HK-2 (cell line): ENCODE data around the gene GATA3.

ENCODE experiments used
- DNase-seq: peaks from one replicate; pipeline ENCODE4 v3.0.0-alpha.2; 2018; ENCODE audit not compliant: unreplicated experiment

The GATA3 gene

GRCh38 chr10:8064436-8064835 lies 9.9 kb downstream of the GATA3 start:
- DNase-seq: no peak

GRCh38 chr10:8065651-8066050 lies 11.2 kb downstream of the GATA3 start:
- no peak for DNase-seq

- no peak for DNase-seq
These were observed 11.6 kb downstream of the GATA3 start for GRCh38 chr10:8066124-8066523.

GRCh38 chr10:8066797-8067196 lies 12.3 kb downstream of the GATA3 start:
- DNase-seq: no peak

DNA sequence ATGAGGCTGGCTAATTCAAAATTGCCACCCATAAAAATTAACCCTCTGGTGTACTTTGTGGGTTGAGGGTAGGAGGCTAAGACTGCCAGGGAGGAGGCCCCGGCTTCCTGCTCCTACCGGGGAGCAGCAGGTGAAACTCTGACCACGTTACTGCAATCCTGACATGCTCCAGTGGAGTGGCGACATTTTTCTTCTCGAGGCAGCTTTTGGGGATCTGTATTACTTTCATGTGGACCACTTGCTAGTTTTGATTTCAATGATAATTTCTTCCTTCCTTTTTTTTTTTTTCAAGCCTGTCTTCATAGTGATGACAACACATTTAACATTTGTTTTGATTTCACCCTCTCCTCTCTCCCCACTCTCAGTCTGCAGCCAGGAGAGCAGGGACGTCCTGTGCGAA lies 14.6 kb downstream of the GATA3 start:
- no peak for DNase-seq

GRCh38 chr10:8069627-8070026 lies 15.1 kb downstream of the GATA3 start:
- no peak for DNase-seq

DNA sequence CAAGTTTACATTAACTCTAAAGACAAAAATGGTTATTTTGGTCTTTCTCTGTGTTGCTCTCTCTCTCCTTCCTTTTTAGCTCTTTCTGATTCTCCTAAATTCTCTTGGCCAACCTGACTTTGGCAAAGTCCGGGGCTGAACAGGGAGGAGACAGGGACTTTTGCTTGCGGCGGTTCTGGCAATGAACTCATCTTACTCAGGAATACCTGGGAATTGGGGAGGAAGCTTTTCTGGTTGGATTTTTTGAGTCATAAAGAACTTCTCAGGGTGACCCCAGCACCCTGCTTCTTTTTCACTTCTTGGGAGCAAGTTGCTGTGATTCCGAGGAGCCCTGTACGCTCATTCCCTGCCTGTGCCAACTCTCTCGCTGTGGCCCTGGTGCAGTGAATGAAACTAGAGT lies 16.0 kb downstream of the GATA3 start:
- DNase-seq: no peak

DNA sequence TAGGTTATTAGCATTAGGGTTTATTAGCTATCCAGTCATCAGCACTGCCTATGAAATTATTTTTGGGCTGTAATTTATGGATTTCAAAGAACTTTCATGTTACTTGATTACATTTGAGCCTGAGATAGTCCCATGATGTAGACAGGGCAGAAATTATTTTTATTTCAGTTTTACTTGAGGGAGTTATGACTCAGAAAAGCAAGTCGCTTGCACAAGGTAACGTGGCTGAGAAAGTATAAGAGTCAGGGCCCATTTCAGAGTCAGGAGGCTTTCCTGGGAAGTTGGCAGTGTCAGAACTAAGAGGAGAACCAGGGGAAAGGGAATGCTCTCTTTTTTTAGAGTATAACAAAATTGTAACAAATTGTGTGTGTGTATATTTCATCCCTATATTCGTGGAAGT lies 16.5 kb downstream of the GATA3 start:
- DNase-seq: no peak

DNA sequence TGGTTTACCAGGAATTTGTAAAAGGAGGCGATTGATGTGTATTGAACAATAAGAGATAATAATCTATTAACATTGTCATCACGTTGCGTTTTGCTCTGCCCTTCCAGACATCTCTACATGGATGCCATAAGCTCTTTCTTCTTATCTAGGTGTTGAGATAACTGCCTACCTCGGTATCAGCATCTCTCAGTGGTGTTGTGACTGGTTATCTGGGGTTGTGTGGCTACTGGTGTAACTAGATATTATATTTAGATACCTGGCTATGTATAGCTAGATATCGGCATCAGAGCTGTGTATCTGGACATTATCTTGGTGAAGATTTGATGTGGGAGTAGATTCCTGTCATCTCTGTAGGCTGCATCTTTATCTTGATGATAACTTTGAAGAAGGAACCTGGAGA lies 17.2 kb downstream of the GATA3 start:
- DNase-seq: no peak

DNA sequence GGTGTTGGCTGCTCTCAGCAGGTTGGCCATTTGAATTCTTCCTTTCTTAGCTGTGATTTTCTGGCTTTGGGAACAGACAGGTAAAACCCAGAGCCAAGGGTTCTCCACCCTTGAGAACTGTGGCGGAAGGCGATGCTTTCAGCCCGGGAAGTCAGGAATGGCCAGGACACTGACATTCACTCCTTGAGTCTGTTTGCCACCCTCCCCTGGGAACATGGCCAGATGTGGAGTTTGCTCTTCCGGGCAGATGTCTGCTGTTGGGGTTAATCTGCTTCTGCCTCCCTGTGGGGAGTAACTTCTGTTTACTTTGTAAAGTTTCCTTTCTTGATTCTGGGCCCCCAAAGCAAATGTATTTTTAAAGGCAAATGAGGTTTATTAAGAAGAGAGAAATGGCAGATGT lies 17.7 kb downstream of the GATA3 start:
- DNase-seq: no peak

GRCh38 chr10:8073691-8074416 lies 19.4 kb downstream of the GATA3 start:
- DNase-seq: no peak

- no peak for DNase-seq
These were observed 20.4 kb downstream of the GATA3 start for GRCh38 chr10:8074881-8075280.

DNA sequence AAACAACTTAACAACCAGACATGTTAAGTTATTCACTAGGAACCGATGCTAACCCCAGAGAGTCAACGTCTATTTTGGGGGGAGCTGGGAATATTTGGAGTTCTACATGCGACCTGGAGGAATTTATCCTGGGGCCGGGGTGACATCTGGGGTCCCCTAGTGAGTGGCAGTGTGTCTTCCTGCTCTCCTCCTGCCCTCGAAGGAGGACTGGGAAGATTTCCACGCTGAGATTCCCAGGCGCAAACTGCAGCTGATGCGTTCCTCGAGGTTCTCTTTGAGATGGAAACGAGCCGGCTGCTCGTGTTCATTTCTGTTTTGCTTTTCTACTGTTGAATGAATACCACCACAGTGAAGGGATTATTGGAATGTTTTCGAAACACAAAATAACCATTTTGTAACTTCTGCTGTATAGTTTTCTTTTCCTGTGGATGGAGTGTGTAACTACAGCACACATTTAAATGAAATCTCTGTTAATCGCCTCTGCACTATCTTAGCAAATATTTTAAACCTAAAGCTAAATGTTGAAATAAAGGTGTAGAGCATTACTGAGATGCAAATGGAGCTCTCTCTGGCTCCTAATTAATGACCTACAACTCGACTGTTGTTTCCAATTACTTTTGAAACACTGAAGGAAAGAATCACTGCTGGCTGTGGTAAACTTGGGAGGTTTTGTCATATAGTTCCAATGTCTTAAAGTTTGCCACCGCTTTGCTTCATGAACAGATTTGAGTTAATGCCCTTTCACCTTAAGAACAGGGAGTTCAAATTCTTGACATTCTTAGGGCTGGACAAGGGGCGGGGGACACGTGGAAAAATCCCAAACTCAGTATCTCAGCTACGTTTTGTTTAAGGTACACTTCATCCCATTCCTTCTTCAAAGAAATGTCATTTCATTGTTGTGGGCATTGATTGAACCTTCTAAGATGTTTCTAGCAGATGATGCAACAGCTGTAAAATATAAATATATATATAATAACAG lies 21.1 kb downstream of the GATA3 start:
- no peak for DNase-seq

DNA sequence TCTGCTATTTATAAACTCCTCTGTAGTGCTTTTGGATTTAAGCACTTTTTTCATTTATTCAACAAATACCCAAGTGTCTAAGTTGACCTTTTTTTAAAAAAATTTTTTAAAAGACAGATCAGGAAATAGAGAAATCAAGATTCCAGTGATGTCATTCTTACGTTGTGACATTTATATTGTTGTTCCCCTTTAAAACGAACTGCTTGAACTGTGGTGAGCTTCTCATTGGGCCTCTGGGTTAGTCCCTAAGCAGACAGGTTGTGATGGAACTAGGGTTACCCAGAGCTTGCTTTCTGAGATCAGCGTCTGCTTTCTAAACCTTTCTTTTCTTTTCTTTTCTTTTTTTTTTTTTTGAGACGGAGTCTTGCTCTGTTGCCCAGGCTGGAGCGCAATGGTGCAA lies 22.4 kb downstream of the GATA3 start:
- no peak for DNase-seq

GRCh38 chr10:8078027-8078426 lies 23.5 kb downstream of the GATA3 start:
- no peak for DNase-seq

DNA sequence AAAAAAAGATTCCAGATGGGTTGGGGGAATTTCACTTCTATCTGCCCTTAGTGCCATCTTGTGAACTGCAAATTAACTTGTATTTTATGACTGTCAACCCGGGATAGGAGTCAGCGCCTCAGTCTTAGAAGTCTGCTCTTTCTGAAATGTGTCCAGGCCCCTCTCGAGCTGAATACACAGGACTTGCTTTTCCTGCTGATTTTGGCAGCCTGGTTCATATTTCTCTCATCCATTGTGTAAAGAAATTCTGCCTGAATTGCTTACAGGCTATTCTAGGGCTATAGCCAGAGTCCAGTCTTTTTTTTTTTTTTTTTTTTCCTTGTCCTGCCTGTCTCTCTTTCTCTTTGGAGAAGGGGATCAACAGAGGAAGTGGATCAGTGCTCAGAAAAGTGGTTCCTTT lies 24.6 kb downstream of the GATA3 start:
- DNase-seq: no peak

- DNase-seq: no peak
These were observed 30.3 kb downstream of the GATA3 start for GRCh38 chr10:8084799-8085198.

- no peak for DNase-seq
These were observed 30.8 kb downstream of the GATA3 start for GRCh38 chr10:8085251-8085650.

DNA sequence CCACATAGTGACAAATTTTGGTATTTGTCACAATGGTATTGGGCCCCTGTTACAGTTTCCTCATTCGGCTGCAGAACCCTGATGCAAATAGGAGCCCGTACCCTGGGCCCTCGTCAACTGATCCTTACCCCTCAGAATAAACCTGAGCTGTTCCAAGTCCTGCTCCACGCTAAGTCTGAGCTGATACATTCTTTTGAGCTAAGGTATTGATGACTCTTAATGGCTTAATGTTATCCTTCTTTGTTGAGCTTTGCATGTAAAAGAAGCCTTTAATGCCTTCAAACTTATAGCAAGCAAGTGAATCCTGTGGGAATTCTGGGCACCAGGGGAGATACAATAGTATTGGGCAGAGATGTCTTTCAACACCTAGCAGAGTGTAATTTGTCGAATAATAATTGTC lies 31.8 kb downstream of the GATA3 start:
- no peak for DNase-seq

DNA sequence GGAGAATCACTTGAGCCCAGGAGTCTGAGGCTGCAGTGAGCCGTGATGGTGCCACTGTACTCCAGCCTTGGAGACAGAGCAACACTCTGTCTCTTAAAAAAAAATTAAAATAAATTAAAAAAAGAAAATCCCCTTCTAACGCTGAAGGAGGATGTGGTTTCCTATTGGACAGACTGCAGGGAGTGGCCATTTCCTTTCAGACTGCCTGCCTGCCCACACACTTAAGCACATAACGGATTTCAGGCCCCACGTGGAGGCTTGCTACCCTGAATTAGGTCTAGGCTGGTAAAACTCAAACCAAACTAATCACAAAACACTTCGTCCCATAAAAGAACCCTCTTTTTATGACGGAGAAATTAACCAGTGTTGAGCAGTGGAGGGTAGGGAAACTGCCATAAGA lies 34.0 kb downstream of the GATA3 start:
- no peak for DNase-seq

GRCh38 chr10:8092428-8092827 lies 37.9 kb downstream of the GATA3 start:
- DNase-seq: no peak

- DNase-seq: no peak
These were observed 41.5 kb downstream of the GATA3 start for GRCh38 chr10:8095959-8096358.

DNA sequence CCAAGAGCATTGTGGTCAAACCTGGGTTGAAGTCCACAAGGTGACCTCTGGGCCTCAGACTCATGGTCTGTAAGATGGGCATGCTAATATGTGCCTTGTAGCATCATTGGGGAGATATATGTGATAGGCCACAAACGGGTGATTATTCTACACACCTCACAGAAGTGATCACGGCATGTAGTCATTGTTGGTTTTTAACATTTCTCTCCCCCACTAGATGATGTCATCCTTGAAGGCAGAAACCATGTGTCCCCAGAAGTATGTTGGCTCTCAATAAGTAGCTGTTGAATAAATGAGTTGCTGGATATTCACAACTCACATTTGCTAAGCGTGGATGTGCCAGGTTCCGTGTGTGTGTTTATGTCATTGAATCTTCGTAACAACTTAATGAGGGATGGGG lies 42.4 kb downstream of the GATA3 start:
- no peak for DNase-seq
